NCI-H748 treated with DMSO at 0.1 percent for 48 hours (cell line): ENCODE results near the gene CSNK1G2.

Experiments used
- DNase-seq: peaks from one replicate; lab custom pipeline; 2025; lab: John Stamatoyannopoulos, UW

The CSNK1G2 gene

GRCh38 chr19:2018752-2019151 lies 77.8 kb downstream of the CSNK1G2 start:
- no peak for DNase-seq

- DNase-seq, result no peak
Measured at GRCh38 chr19:2021453-2022140, 80.6 kb downstream of the CSNK1G2 start.

GRCh38 chr19:2022289-2022688 lies 81.3 kb downstream of the CSNK1G2 start:
- DNase-seq, result no peak

- DNase-seq, result no peak
Measured at GRCh38 chr19:2026770-2027169, 85.8 kb downstream of the CSNK1G2 start.

GRCh38 chr19:2027361-2027760 lies 86.4 kb downstream of the CSNK1G2 start:
- no peak for DNase-seq
